HL-60 (cell line): Measurements from ENCODE around the gene MAP4K2.

Source experiments
- DNase-seq, 2 experiments: peaks; one replicate each; pipeline ENCODE4 v3.0.0-alpha.2; 2010 to 2020; ENCODE audit warnings: low read depth in 1 of 2, low spot score in 1 of 2
- H3K27ac ChIP-seq: fragments of 250-450 bp; sonication (Bioruptor Pico); replicated peaks from 2 replicates; pipeline ENCODE4 v1.5.1; 2020; ENCODE audit warnings: mild to moderate bottlenecking, moderate library complexity
- H3K27me3 ChIP-seq: fragments of 250-450 bp; sonication (Bioruptor Pico); 2 replicates; pipeline ENCODE4 v1.5.1; 2021; ENCODE audit warnings: mild to moderate bottlenecking, moderate library complexity; ENCODE audit not compliant: insufficient read depth, poor library complexity, severe bottlenecking
- H3K4me3 ChIP-seq: replicated peaks from 2 replicates; pipeline ENCODE4 v1.5.1; 2011; ENCODE audit warnings: mild to moderate bottlenecking, control low read depth, low read length; ENCODE audit not compliant: insufficient read depth
- GABPA ChIP-seq: IDR thresholded peaks from 2 replicates; pipeline ENCODE4 v1.6.1; 2012; ENCODE audit warnings: low read depth
- POLR2AphosphoS5 ChIP-seq: IDR thresholded peaks from 2 replicates; pipeline ENCODE4 v1.6.1; 2012; ENCODE audit warnings: low read depth
- SPI1 ChIP-seq: IDR thresholded peaks from 2 replicates; pipeline ENCODE4 v1.6.1; 2012; ENCODE audit warnings: low read depth, mild to moderate bottlenecking, borderline replicate concordance
- TF ChIP-seq, protein P1 (sequence below): IDR thresholded peaks from one replicate; pipeline ENCODE4 v1.5.1; 2011; ENCODE audit warnings: low read length, control low read depth, inconsistent platforms; ENCODE audit not compliant: insufficient read depth
- TF ChIP-seq, protein P2 (sequence below): IDR thresholded peaks from 2 replicates; pipeline ENCODE4 v1.6.1; 2012; ENCODE audit warnings: low read depth; ENCODE audit not compliant: insufficient replicate concordance

The MAP4K2 gene

DNA sequence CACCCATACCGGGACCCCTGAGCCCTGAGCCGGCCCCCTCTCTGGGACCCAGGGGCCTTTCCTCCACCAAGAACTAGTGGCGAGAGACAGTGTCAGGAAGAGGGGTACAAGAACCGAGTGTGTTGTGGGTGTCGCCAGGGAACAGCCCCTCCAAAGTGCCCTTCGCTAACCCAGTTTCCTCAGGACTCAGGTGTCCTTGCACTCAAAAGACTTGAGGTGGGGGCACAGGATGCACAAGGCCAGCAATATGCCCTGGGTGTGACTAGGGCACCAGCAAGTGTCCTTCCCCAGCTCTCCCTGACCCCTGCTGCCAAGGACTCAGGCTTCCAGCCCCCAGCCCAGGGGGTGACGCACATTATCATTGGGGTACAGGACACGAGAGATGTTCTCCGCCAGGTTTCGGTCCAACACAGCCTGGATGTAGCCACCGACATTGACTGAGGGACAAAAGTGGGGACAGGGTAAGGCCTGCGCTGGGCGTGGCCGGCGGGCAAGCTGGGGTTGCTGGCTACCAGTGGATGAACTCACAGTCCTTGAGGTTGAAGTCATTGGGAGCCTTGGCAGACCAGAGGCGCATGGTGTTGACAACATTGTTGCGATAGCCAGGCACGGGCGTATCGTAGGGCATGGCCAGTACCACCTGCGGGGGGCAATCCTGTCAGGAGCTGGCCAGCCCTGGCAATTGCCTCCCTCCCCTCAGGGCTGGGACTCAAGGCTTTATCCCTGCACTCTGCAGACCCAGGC, 47.9 kb downstream of the MAP4K2 start:
- no peak for DNase-seq

DNA sequence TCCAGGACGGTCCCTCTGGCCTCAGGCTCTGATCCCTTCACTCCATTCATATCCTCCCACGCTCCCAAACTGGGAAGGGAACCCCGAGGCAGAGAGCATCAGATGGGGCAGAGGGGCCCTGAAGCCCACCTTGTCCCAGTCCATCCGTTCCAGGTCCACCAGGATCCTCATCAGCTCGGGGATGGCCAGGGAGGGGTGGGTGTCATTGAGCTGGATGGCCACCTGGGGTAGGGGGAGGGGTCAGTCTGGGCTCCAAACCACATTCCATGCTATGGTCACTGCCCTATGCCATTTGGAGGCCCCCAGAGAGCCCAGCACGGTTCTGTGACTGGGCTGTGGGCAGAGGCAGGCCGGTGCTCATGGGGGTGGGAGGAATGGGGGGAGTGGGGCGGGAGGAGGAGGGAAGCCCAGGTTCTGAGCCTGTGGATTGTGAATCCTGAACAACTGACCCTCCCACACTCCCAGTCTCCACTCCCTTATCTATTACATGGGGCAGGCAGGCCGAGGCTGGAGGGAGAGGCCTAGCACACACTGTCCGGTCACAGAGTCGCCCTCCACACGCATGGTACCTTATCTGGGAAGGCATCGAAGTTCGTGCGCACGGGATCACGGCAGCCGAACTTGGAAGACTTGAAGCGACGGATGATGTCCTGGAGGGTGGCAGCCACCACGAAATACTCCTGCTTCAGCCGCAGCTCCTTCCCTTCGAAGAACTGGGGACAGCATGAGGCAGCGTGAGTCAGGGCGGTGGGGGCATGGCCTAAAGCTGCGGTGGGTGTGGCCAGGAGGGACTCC, 48.7 kb downstream of the MAP4K2 start:
- Histone ChIP-seq H3K27ac (no peak overlapping the region), H3K27me3 (no peaks in the 10 kb centered on the region), H3K4me3 (no peak overlapping the region)
- no peak for DNase-seq
- TF ChIP-seq, protein P1, sequence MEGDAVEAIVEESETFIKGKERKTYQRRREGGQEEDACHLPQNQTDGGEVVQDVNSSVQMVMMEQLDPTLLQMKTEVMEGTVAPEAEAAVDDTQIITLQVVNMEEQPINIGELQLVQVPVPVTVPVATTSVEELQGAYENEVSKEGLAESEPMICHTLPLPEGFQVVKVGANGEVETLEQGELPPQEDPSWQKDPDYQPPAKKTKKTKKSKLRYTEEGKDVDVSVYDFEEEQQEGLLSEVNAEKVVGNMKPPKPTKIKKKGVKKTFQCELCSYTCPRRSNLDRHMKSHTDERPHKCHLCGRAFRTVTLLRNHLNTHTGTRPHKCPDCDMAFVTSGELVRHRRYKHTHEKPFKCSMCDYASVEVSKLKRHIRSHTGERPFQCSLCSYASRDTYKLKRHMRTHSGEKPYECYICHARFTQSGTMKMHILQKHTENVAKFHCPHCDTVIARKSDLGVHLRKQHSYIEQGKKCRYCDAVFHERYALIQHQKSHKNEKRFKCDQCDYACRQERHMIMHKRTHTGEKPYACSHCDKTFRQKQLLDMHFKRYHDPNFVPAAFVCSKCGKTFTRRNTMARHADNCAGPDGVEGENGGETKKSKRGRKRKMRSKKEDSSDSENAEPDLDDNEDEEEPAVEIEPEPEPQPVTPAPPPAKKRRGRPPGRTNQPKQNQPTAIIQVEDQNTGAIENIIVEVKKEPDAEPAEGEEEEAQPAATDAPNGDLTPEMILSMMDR, result no peak
- no peak for TF ChIP-seq GABPA
- TF ChIP-seq, protein P2, sequence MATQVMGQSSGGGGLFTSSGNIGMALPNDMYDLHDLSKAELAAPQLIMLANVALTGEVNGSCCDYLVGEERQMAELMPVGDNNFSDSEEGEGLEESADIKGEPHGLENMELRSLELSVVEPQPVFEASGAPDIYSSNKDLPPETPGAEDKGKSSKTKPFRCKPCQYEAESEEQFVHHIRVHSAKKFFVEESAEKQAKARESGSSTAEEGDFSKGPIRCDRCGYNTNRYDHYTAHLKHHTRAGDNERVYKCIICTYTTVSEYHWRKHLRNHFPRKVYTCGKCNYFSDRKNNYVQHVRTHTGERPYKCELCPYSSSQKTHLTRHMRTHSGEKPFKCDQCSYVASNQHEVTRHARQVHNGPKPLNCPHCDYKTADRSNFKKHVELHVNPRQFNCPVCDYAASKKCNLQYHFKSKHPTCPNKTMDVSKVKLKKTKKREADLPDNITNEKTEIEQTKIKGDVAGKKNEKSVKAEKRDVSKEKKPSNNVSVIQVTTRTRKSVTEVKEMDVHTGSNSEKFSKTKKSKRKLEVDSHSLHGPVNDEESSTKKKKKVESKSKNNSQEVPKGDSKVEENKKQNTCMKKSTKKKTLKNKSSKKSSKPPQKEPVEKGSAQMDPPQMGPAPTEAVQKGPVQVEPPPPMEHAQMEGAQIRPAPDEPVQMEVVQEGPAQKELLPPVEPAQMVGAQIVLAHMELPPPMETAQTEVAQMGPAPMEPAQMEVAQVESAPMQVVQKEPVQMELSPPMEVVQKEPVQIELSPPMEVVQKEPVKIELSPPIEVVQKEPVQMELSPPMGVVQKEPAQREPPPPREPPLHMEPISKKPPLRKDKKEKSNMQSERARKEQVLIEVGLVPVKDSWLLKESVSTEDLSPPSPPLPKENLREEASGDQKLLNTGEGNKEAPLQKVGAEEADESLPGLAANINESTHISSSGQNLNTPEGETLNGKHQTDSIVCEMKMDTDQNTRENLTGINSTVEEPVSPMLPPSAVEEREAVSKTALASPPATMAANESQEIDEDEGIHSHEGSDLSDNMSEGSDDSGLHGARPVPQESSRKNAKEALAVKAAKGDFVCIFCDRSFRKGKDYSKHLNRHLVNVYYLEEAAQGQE, result no peak
- TF ChIP-seq SPI1, result no peak

More for the DNA sequence above, 47.9 kb downstream of the MAP4K2 start:
- Histone ChIP-seq H3K27me3 (no peaks in the 10 kb centered on the region), H3K4me3 (no peak overlapping the region), H3K27ac (no peak overlapping the region)
- TF ChIP-seq SPI1, result no peak
- TF ChIP-seq, protein P1, result no peak
- TF ChIP-seq, protein P2, result no peak
- TF ChIP-seq GABPA, result no peak
- TF ChIP-seq POLR2AphosphoS5, result no peak

DNA sequence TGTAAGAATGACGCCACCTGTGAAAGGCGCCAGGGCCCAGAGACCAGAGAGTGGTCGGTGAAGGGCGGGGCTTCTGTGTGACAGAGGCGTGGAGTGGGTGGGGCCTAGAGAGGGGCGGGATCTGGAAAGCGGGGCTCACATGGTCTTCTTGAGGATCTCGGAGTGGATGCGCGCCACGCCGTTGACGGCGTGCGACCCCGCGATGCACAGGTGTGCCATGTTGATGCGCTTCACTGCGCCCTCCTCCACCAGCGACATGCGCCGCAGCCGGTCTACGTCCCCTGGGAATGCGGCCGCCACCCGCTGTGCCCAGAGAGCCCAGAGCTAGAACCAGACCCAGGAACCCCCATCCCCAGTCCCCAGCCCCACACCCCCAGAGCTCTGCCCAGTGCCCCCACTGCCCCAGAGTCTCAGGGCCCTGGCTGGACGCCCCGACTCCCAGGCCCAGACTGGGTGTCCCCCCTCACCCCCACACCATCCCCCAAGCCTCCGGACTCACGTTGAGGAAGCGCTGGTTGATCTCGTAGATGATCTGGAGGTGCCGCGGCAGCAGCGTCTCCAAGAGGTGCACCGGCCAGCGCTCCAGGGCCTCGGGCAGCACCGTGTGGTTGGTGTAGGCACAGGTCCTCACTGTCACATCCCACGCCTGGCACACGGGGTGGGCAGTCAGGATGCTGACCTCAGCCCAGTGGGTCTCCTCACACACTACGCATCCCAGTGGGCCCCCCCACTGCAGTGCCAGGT, 49.5 kb downstream of the MAP4K2 start:
- TF ChIP-seq, protein P2, result no peak
- TF ChIP-seq GABPA, result no peak
- no peak for TF ChIP-seq POLR2AphosphoS5
- no peak for TF ChIP-seq SPI1
- TF ChIP-seq, protein P1, result no peak
- Histone ChIP-seq H3K27me3 (no peaks in the 10 kb centered on the region), H3K27ac (no peak overlapping the region), H3K4me3 (no peak overlapping the region)
- no peak for DNase-seq
